SK-N-SH (cell line): Measurements from ENCODE around the gene ZNF674. TPM values are rescaled to one million over a fixed set of nuclear protein-coding genes. Genes with fewer than 3 reads are reported as not detected.

ENCODE experiments used
- CTCF ChIA-PET: fragments of 300-600, 350-600 bp; formaldehyde crosslinking; extraction: SDS; loops from one replicate; lab custom pipeline; 2021; lab: Yijun Ruan, JAX
- POLR2A ChIA-PET: fragments of 350-600 bp; sonication (Branson Sonifier 250); formaldehyde crosslinking; extraction: SDS; loops from one replicate; lab custom pipeline; 2020; ENCODE audit warnings: antibody characterized with exemption, inconsistent platforms; lab: Yijun Ruan, JAX
- DNase-seq: peaks from one replicate; pipeline ENCODE4 v3.0.0; 2012
- H2AFZ ChIP-seq: fragments of 200-600 bp; sonication (generic); 2 replicates; pipeline ENCODE4 v1.8.1; 2016; ENCODE audit warnings: antibody characterized with exemption, mild to moderate bottlenecking, low read depth
- H3F3A ChIP-seq: fragments of 200-600 bp; sonication (generic); replicated peaks from 2 replicates; pipeline ENCODE3; 2016; ENCODE audit warnings: antibody characterized with exemption, mild to moderate bottlenecking; ENCODE audit not compliant: insufficient read depth
- H3K27ac ChIP-seq, 2 experiments: fragments of 200-500 bp in 1 of 2; fragments of 200-600 bp in 1 of 2; sonication (Bioruptor generic) in 1 of 2; sonication (generic), shearing (Covaris generic) in 1 of 2; 2 replicates each; pipeline versions ENCODE4 v1.5.1 to v1.6.1; 2014 to 2016; ENCODE audit warnings: low read depth in 2 of 2, inconsistent platforms in 1 of 2, low read length in 1 of 2, mild to moderate bottlenecking in 1 of 2, mixed read lengths in 1 of 2
- H3K27me3 ChIP-seq: fragments of 200-600 bp; sonication (generic), shearing (Covaris generic); 2 replicates; pipeline ENCODE4 v1.6.1; 2016; ENCODE audit warnings: mixed run types; ENCODE audit not compliant: insufficient read depth
- H3K36me3 ChIP-seq, 2 experiments: fragments of 200-500 bp in 1 of 2; fragments of 200-600 bp in 1 of 2; sonication (Bioruptor generic) in 1 of 2; sonication (generic) in 1 of 2; replicated peaks in 1 of 2; 2 replicates each; pipeline versions ENCODE3 to v1.5.1; 2014 to 2016; ENCODE audit warnings: low read length in 1 of 2, mild to moderate bottlenecking in 1 of 2; ENCODE audit not compliant: insufficient read depth in 2 of 2, control insufficient read depth in 1 of 2
- H3K4me1 ChIP-seq, 2 experiments: fragments of 200-500 bp in 1 of 2; fragments of 200-600 bp in 1 of 2; sonication (Bioruptor generic) in 1 of 2; sonication (generic), shearing (Covaris generic) in 1 of 2; 2 replicates each; pipeline versions ENCODE4 v1.5.1 to v1.6.1; 2014 to 2016; ENCODE audit warnings: low read depth in 1 of 2, low read length in 1 of 2, mixed run types in 1 of 2; ENCODE audit not compliant: insufficient read depth in 2 of 2, control insufficient read depth in 1 of 2
- H3K4me2 ChIP-seq: fragments of 200-600 bp; sonication (generic), shearing (Covaris generic); 2 replicates; pipeline ENCODE4 v1.6.1; 2017; ENCODE audit warnings: mixed run types
- H3K4me3 ChIP-seq, 2 experiments: fragments of 200-500 bp in 1 of 2; fragments of 200-600 bp in 1 of 2; sonication (Bioruptor generic) in 1 of 2; sonication (generic), shearing (Covaris generic) in 1 of 2; 2 replicates each; pipeline versions ENCODE4 v1.5.1 to v1.8.1; 2014 to 2016; ENCODE audit warnings: low read depth in 2 of 2, inconsistent platforms in 1 of 2, low read length in 1 of 2, mild to moderate bottlenecking in 1 of 2, mixed read lengths in 1 of 2, moderate library complexity in 1 of 2
- H3K79me2 ChIP-seq: fragments of 200-600 bp; sonication (generic); 2 replicates; pipeline ENCODE4 v1.8.1; 2017; ENCODE audit warnings: mild to moderate bottlenecking; ENCODE audit not compliant: insufficient read depth
- H3K9ac ChIP-seq: fragments of 200-600 bp; sonication (generic); 2 replicates; pipeline ENCODE4 v1.6.1; 2017; ENCODE audit warnings: mixed run types
- H3K9me2 ChIP-seq: fragments of 200-600 bp; sonication (generic); 2 replicates; pipeline ENCODE4 v1.6.1; 2017; ENCODE audit warnings: mixed run types
- H3K9me3 ChIP-seq: fragments of 200-600 bp; sonication (generic); 2 replicates; pipeline ENCODE4 v1.6.1; 2017; ENCODE audit warnings: mixed run types, mild to moderate bottlenecking, moderate library complexity
- H4K20me1 ChIP-seq: fragments of 200-600 bp; sonication (generic); 2 replicates; pipeline ENCODE4 v1.6.1; 2017; ENCODE audit warnings: mild to moderate bottlenecking, mixed run types; ENCODE audit not compliant: insufficient read depth
- ELF1 ChIP-seq: IDR thresholded peaks from 2 replicates; pipeline ENCODE4 v1.4.0; 2012
- EP300 ChIP-seq, 2 experiments: IDR thresholded peaks; 2 replicates each; pipeline versions ENCODE4 v1.4.0 to v1.6.1; 2012; ENCODE audit warnings: borderline replicate concordance in 1 of 2, low read depth in 1 of 2, low read length in 1 of 2
- FOSL2 ChIP-seq: IDR thresholded peaks from 2 replicates; pipeline ENCODE4 v1.4.0; 2012; ENCODE audit warnings: low read depth, mild to moderate bottlenecking, moderate library complexity, borderline replicate concordance
- FOXM1 ChIP-seq: IDR thresholded peaks from 2 replicates; pipeline ENCODE4 v1.4.0; 2012; ENCODE audit warnings: low read depth, mild to moderate bottlenecking
- GABPA ChIP-seq: IDR thresholded peaks from 2 replicates; pipeline ENCODE4 v1.4.0; 2012; ENCODE audit warnings: low read depth, mild to moderate bottlenecking
- GATA2 ChIP-seq: sonication (generic); formaldehyde crosslinking; IDR thresholded peaks from 2 replicates; pipeline ENCODE4 v1.5.0; 2020; ENCODE audit warnings: mild to moderate bottlenecking, missing genetic modification reagents
- IRF3 ChIP-seq: fragments of 150-350 bp; IDR thresholded peaks from 2 replicates; pipeline ENCODE4 v1.6.1; 2016; ENCODE audit warnings: mild to moderate bottlenecking, low read depth, low read length
- JUND ChIP-seq: IDR thresholded peaks from 2 replicates; pipeline ENCODE4 v1.4.0; 2012
- MXI1 ChIP-seq: IDR thresholded peaks from 2 replicates; pipeline ENCODE4 v1.6.1; 2012; ENCODE audit warnings: mild to moderate bottlenecking, low read depth, low read length, improper control_type of control experiment
- NFIC ChIP-seq: IDR thresholded peaks from 2 replicates; pipeline ENCODE4 v1.4.0; 2012; ENCODE audit warnings: borderline replicate concordance
- NRF1 ChIP-seq: IDR thresholded peaks from 2 replicates; pipeline ENCODE4 v1.6.1; 2012; ENCODE audit warnings: low read depth, mild to moderate bottlenecking, low read length
- POLR2AphosphoS5 ChIP-seq: IDR thresholded peaks from 2 replicates; pipeline ENCODE4 v1.6.1; 2012; ENCODE audit warnings: low read depth, low read length
- RAD21 ChIP-seq: IDR thresholded peaks from 2 replicates; pipeline ENCODE4 v1.6.1; 2012; ENCODE audit warnings: mild to moderate bottlenecking, low read length
- RCOR1 ChIP-seq: fragments of 150-350 bp; IDR thresholded peaks from 2 replicates; pipeline ENCODE4 v1.6.1; 2017; ENCODE audit warnings: antibody characterized with exemption, low read length
- REST ChIP-seq: IDR thresholded peaks from 2 replicates; pipeline ENCODE4 v1.6.1; 2012; ENCODE audit warnings: mild to moderate bottlenecking, low read depth, low read length, moderate library complexity
- RXRA ChIP-seq: IDR thresholded peaks from 2 replicates; pipeline ENCODE4 v1.4.0; 2012; ENCODE audit warnings: low read depth, mild to moderate bottlenecking, borderline replicate concordance
- SIN3A ChIP-seq: IDR thresholded peaks from 2 replicates; pipeline ENCODE4 v1.6.1; 2012; ENCODE audit warnings: low read depth, mild to moderate bottlenecking, low read length, moderate library complexity, borderline replicate concordance
- TAF1 ChIP-seq: IDR thresholded peaks from 2 replicates; pipeline ENCODE4 v1.6.1; 2012; ENCODE audit warnings: low read depth, mild to moderate bottlenecking, low read length, moderate library complexity, borderline replicate concordance
- TCF12 ChIP-seq: IDR thresholded peaks from 2 replicates; pipeline ENCODE4 v1.4.0; 2012
- TEAD4 ChIP-seq: IDR thresholded peaks from 2 replicates; pipeline ENCODE4 v1.4.0; 2012; ENCODE audit warnings: mild to moderate bottlenecking, borderline replicate concordance; ENCODE audit not compliant: insufficient read depth
- USF1 ChIP-seq: IDR thresholded peaks from 2 replicates; pipeline ENCODE4 v1.4.0; 2012; ENCODE audit warnings: low read depth, borderline replicate concordance
- USF2 ChIP-seq: fragments of 150-350 bp; IDR thresholded peaks from 2 replicates; pipeline ENCODE4 v1.6.1; 2017; ENCODE audit warnings: antibody characterized with exemption, low read length, low read depth, borderline replicate concordance
- YY1 ChIP-seq: IDR thresholded peaks from 2 replicates; pipeline ENCODE4 v1.4.0; 2012; ENCODE audit warnings: low read depth, mild to moderate bottlenecking
- ZBTB33 ChIP-seq: IDR thresholded peaks from 2 replicates; pipeline ENCODE4 v1.4.0; 2012; ENCODE audit warnings: low read depth, borderline replicate concordance
- WGBS: methylation state at CpG from one replicate; pipeline ENCODE4 v1.1.6; 2017; ENCODE audit warnings: low lambda C conversion rate; 5-methylcytosine and 5-hydroxymethylcytosine counted together
- polyA plus RNA-seq, 3 experiments: library from polyadenylated mRNA; depleted of rRNA; stranded (reverse); fragments of >200 nt; gene quantifications; 2 replicates each; pipeline ENCODE4 v1.2.3, GENCODE V29; 2012

Gene ZNF674
- polyA plus RNA-seq (2012; rRNA removed): 2.3 and 4.3 TPM in 2 replicates
- polyA plus RNA-seq (2012; cell fraction: cytosol; rRNA removed): 2.2 and 2.4 TPM in 2 replicates
- 6.9 and 10.7 TPM in 2 replicates for polyA plus RNA-seq (2012; cell fraction: nucleus; rRNA removed)

GRCh38 chrX:46545111-46546005 is at the start of gene ZNF674:
Gene ZNF674, minus strand, starts transcription at chrX:46545421. Its CDS starts 3,334 bp downstream, at chrX:46542087.
- Histone ChIP-seq H3K9me3 (no peaks in the 10 kb centered on the region), H3K27me3 (no peaks in the 10 kb centered on the region), H3K4me1 (peaks cover 0 to 12% of the 10 kb centered on the region in 2 experiments; a peak in 2 of 4 replicates), H4K20me1 (peaks cover 13% of the 10 kb centered on the region; the same call in 1 of the 2 replicates), H3K36me3 (peaks cover 3 to 17% of the 10 kb centered on the region in 2 experiments), H3F3A (peaks cover 6% of the 10 kb centered on the region), H3K9ac (peak within 1 kb of the TSS; percentile 94), H3K4me2 (peak within 1 kb of the TSS; percentile 96), H3K27ac (peak within 1 kb of the TSS; percentile 54 to 71), H3K4me3 (peak within 1 kb of the TSS; percentile 82 to 84), H3K79me2 (peaks cover 57% of the 10 kb centered on the region), H3K9me2 (no peaks in the 10 kb centered on the region), H2AFZ (peak within 1 kb of the TSS; percentile 69)
- ChIA-PET POLR2A (no interaction called here), CTCF (no interaction called here)
- peak; percentile 91 for DNase-seq
- WGBS: under 1% methylated on average over 40 of the region's 57 CpGs
- TF ChIP-seq JUND: peak; percentile 33; the same call in 1 of the 2 replicates
- TF ChIP-seq RXRA: no peak
- TF ChIP-seq YY1: no peak
- no peak for TF ChIP-seq GATA2 (CRISPR knock-in tag)
- TF ChIP-seq TCF12: peak; percentile 32; the same call in 1 of the 2 replicates
- no peak for TF ChIP-seq USF2
- TF ChIP-seq FOSL2: peak; percentile 79
- no peak for TF ChIP-seq USF1
- TF ChIP-seq IRF3: no peak
- peak; percentile 28; the same call in 1 of the 2 replicates for TF ChIP-seq RAD21
- TF ChIP-seq POLR2AphosphoS5: peak; percentile 78; the same call in 1 of the 2 replicates
- TF ChIP-seq NRF1: peak; percentile 87
- TF ChIP-seq TEAD4: no peak
- peak; percentile 72 for TF ChIP-seq ELF1
- peak in 1 of 2 experiments; percentile 18; a peak in 1 of 4 replicates for TF ChIP-seq EP300 (IDR thresholded peaks at IDR 0.05; ENCODE audit: borderline replicate concordance in 1 of 2, low read depth in 1 of 2, low read length in 1 of 2)
- peak; percentile 81 for TF ChIP-seq GABPA
- peak; percentile 88 for TF ChIP-seq MXI1
- TF ChIP-seq FOXM1: no peak
- TF ChIP-seq TAF1: peak; percentile 57; the same call in 1 of the 2 replicates
- no peak for TF ChIP-seq RCOR1
- TF ChIP-seq SIN3A: peak; percentile 74; the same call in 1 of the 2 replicates
- TF ChIP-seq REST: no peak
- no peak; the same call in 1 of the 2 replicates for TF ChIP-seq ZBTB33
- no peak for TF ChIP-seq NFIC
